GM12878 (cell line): Measurements from ENCODE around the gene ADGRG1. TPM values are rescaled to one million over a fixed set of nuclear protein-coding genes. Genes with fewer than 3 reads are reported as not detected.

ENCODE experiments used
- ATAC-seq: fragments of 200-7000 bp; cut with Tn5 transposase; 3 replicates; pipeline ENCODE4 v1.9.1; 2020; ENCODE audit warnings: mild to moderate bottlenecking, moderate library complexity
- BruUV-seq: library from RNA; stranded (reverse); fragments of 400-500 nt; replicated peaks from 2 replicates; lab custom pipeline; 2021; lab: Mats Ljungman, UMichigan
- CTCF ChIA-PET: fragments of 300-600 bp; sonication (Branson Sonifier 250); formaldehyde crosslinking; extraction: SDS; loops from one replicate; lab custom pipeline; 2021; ENCODE audit warnings: inconsistent platforms; lab: Yijun Ruan, JAX
- POLR2A ChIA-PET: fragments of 350-600 bp; formaldehyde crosslinking; extraction: SDS; loops from one replicate; lab custom pipeline; 2021; ENCODE audit warnings: inconsistent platforms; lab: Charles Lee
- RAD21 ChIA-PET: fragments of 300-600 bp; sonication (Branson Sonifier 250); formaldehyde crosslinking; loops from one replicate; lab custom pipeline; 2023; ENCODE audit warnings: antibody characterized with exemption; ENCODE audit not compliant: unreplicated experiment; lab: Charles Lee
- SMC1A ChIA-PET: fragments of 300-600 bp; sonication (Branson Sonifier 250); formaldehyde crosslinking; loops from one replicate; lab custom pipeline; 2023; ENCODE audit not compliant: unreplicated experiment, uncharacterized antibody; lab: Charles Lee
- DNase-seq: peaks from one replicate; pipeline ENCODE4 v3.0.0-alpha.2; 2011; ENCODE audit warnings: low read depth, low spot score
- FAIRE-seq: peaks from 3 replicates; lab custom pipeline; 2011; peaks lifted over from hg19 to GRCh38; lab: Jason Lieb, UNC
- H2AFZ ChIP-seq: 2 replicates; pipeline ENCODE4 v1.6.0; 2011; ENCODE audit warnings: low read depth, low read length, control low read depth; ENCODE audit not compliant: control insufficient read depth
- H3K27ac ChIP-seq: 2 replicates; pipeline ENCODE4 v1.5.1; 2011; ENCODE audit warnings: control low read depth; ENCODE audit not compliant: control insufficient read depth, insufficient read depth
- H3K27me3 ChIP-seq, 2 experiments: replicated peaks in 1 of 2; 2 replicates each; pipeline versions ENCODE4 v1.6.0 to v1.6.1; 2011; ENCODE audit warnings: low read length in 1 of 2; ENCODE audit not compliant: control insufficient read depth in 2 of 2, insufficient read depth in 2 of 2
- H3K36me3 ChIP-seq, 2 experiments: 2 replicates each; pipeline ENCODE4 v1.5.1; 2011; ENCODE audit warnings: low read length in 1 of 2; ENCODE audit not compliant: control insufficient read depth in 2 of 2, insufficient read depth in 2 of 2
- H3K4me1 ChIP-seq: 2 replicates; pipeline ENCODE4 v1.6.1; 2011; ENCODE audit warnings: mild to moderate bottlenecking, low read length, moderate library complexity, mixed read lengths; ENCODE audit not compliant: control insufficient read depth, insufficient read depth
- H3K4me2 ChIP-seq: 2 replicates; pipeline ENCODE4 v1.6.0; 2011; ENCODE audit warnings: control low read depth; ENCODE audit not compliant: control insufficient read depth, insufficient read depth
- H3K4me3 ChIP-seq: fragments of 200-600 bp; sonication (generic); 2 replicates; pipeline ENCODE4 v1.5.1; 2016
- H3K79me2 ChIP-seq: 2 replicates; pipeline ENCODE4 v1.6.0; 2011; ENCODE audit warnings: low read length; ENCODE audit not compliant: control insufficient read depth, insufficient read depth
- H3K9ac ChIP-seq: 2 replicates; pipeline ENCODE4 v1.8.0; 2011; ENCODE audit warnings: low read length, control low read depth, mixed read lengths; ENCODE audit not compliant: control insufficient read depth, insufficient read depth
- H3K9me3 ChIP-seq: replicated peaks from 3 replicates; pipeline ENCODE4 v1.5.1; 2011; ENCODE audit warnings: mild to moderate bottlenecking, low read length; ENCODE audit not compliant: control insufficient read depth, insufficient read depth
- H4K20me1 ChIP-seq: 2 replicates; pipeline ENCODE4 v1.6.0; 2011; ENCODE audit not compliant: control insufficient read depth, insufficient read depth
- BACH1 ChIP-seq: fragments of 450-650 bp; IDR thresholded peaks from 2 replicates; pipeline ENCODE4 v1.6.1; 2017; ENCODE audit warnings: mild to moderate bottlenecking, borderline replicate concordance
- CBX5 ChIP-seq: sonication (generic); IDR thresholded peaks from 2 replicates; pipeline ENCODE4 v1.6.1; 2016; ENCODE audit warnings: low read depth, moderate library complexity, mild to moderate bottlenecking, inconsistent platforms
- NFXL1 ChIP-seq: fragments of 450-650 bp; IDR thresholded peaks from 2 replicates; pipeline ENCODE4 v1.6.1; 2017; ENCODE audit warnings: antibody characterized with exemption, mild to moderate bottlenecking, borderline replicate concordance
- POLR2A ChIP-seq: IDR thresholded peaks from 2 replicates; pipeline ENCODE4 v1.6.1; 2011; ENCODE audit warnings: low read depth, mild to moderate bottlenecking, low read length
- POLR2AphosphoS5 ChIP-seq: IDR thresholded peaks from 2 replicates; pipeline ENCODE4 v1.6.1; 2011; ENCODE audit warnings: mild to moderate bottlenecking, low read length, inconsistent platforms
- POU2F2 ChIP-seq: IDR thresholded peaks from 3 replicates; pipeline ENCODE4 v1.6.1; 2011; ENCODE audit warnings: low read depth, mild to moderate bottlenecking, low read length, borderline replicate concordance
- SKIL ChIP-seq: fragments of 450-650 bp; IDR thresholded peaks from 2 replicates; pipeline ENCODE4 v1.6.1; 2017; ENCODE audit warnings: mild to moderate bottlenecking, low read depth, inconsistent platforms; ENCODE audit not compliant: poor library complexity, severe bottlenecking
- SPI1 ChIP-seq: IDR thresholded peaks from 2 replicates; pipeline ENCODE4 v1.6.1; 2011; ENCODE audit warnings: low read depth, mild to moderate bottlenecking, low read length, moderate library complexity, borderline replicate concordance; ENCODE audit not compliant: insufficient read depth
- STAT3 ChIP-seq: IDR thresholded peaks from 2 replicates; pipeline ENCODE4 v1.6.1; 2011; ENCODE audit warnings: low read depth, low read length, improper control_type of control experiment
- SUPT20H ChIP-seq: IDR thresholded peaks from 2 replicates; pipeline ENCODE4 v1.6.1; 2011; ENCODE audit warnings: low read depth, mild to moderate bottlenecking, low read length, moderate library complexity, borderline replicate concordance; ENCODE audit not compliant: control insufficient read depth
- WGBS: methylation state at CpG from one replicate; pipeline ENCODE4 v1.1.6; 2016; ENCODE audit warnings: low lambda C conversion rate; ENCODE audit not compliant: insufficient replicate concordance, insufficient coverage; ENCODE audit errors: missing lambda C conversion rate; 5-methylcytosine and 5-hydroxymethylcytosine counted together
- in situ Hi-C: fragments of 300-500 bp; cut with MboI; formaldehyde crosslinking; loops from 9 replicates; pipeline ENCODE4 v1.14.3; 2018; ENCODE audit warnings: mixed read lengths
- intact Hi-C: fragments of 100-400 bp; cut with micrococcal nuclease; formaldehyde crosslinking; loops from one replicate; pipeline ENCODE4 v1.14.2; 2022; ENCODE audit not compliant: unreplicated experiment
- polyA plus RNA-seq, 11 experiments: library from polyadenylated mRNA; depleted of rRNA in 4 of 11; unstranded in 6 of 11; stranded (reverse) in 5 of 11; fragments of >200 nt; fragmentation: Nextera tagmentation in 4 of 11; fragmentation: Illumina TruSeq in 1 of 11; extraction: Ambion mirVana in 4 of 11; extraction: Trizol in 1 of 11; gene quantifications; 1 replicate in 1 of 11; 2 replicates in 10 of 11; pipeline versions ENCODE4 v1.2.1 to v1.2.3, GENCODE V29; 2011 to 2016; ENCODE audit warnings: inconsistent platforms in 2 of 11, missing spikeins in 2 of 11, low read depth in 1 of 11
- total RNA-seq, 4 experiments: library from RNA; depleted of rRNA in 3 of 4; stranded (reverse); fragments of >200 nt in 3 of 4; fragmentation: Illumina TruSeq in 1 of 4; extraction: Trizol in 1 of 4; gene quantifications; 2 replicates each; pipeline versions ENCODE4 v1.2.1 to v1.2.3, GENCODE V29; 2013 to 2021
- TF ChIP-seq, protein P1 (sequence below): fragments of 450-650 bp; IDR thresholded peaks from 2 replicates; pipeline ENCODE4 v1.6.1; 2014; ENCODE audit warnings: mild to moderate bottlenecking

ADGRG1 gene
- total and polyA plus RNA-seq, 10 of the 15 experiments (the other 5 are each of a cell fraction or from before 2014, with no cell fraction given) = 0.07 to 2.0 (median 0.75) TPM

DNA sequence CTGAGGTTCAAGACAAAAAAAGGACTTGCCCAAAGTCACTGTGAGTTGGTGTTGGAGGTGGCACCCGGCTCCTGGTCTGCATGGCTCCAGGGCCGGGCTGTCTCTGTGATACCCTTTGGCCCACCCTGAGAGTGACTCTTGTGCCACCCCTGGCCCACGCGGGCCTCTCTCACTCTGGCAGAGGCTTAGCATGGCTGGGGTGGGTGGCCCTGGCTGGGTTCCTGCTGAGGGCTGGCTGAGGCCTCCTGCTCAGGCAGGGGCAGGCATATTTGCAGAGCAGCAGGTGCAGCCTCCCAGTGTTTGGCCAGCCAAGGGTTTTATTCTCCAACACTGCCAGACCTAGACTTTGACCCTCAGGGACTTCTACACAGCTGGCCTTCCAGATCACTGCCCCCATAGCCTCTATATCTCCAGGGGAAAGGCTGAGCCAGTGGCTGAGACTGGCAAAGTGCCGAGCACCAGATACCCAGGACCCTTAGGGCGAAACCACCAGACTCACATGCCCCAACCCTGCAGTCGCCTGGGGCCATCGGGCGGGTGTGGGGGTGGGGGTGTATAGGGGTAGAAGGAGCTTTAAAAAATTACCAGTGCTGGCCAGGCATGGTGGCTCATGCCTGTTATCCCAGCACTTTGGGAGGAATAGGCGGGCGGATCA, 21.5 kb upstream of the ADGRG1 start:
- intact Hi-C loops (loop anchor here (10.0 kb wide), 1 partner anchor 262 kb away; no protein-coding TSS in a partner anchor), in situ Hi-C loops (no loop called here)
- RAD21 ChIA-PET = interaction anchor here (0.6 to 4.3 kb wide), 3 partner anchors 16 to 166 kb away, joined by 3 to 40 read pairs (median 8); no protein-coding TSS in a partner anchor
- Histone ChIP-seq H2AFZ (no peak overlapping the region), H3K9ac (no peak overlapping the region), H3K27ac (no peak overlapping the region), H3K79me2 (no peaks in the 10 kb centered on the region), H4K20me1 (no peaks in the 10 kb centered on the region), H3K27me3 (no peaks in the 10 kb centered on the region), H3K4me3 (no peak overlapping the region), H3K36me3 (no peaks in the 10 kb centered on the region), H3K9me3 (no peaks in the 10 kb centered on the region)
- no peak for FAIRE-seq
- POLR2A ChIA-PET = no interaction called here
- ATAC-seq = no peak
- no peak for DNase-seq
- CTCF ChIA-PET = interaction anchor here (0.7 to 6.5 kb wide), 4 partner anchors 12 to 190 kb away, joined by 3 to 197 read pairs (median 8); no protein-coding TSS in a partner anchor
- SMC1A ChIA-PET = interaction anchor here (1.0 to 1.4 kb wide), 2 partner anchors 9 to 16 kb away, joined by 3 read pairs; no protein-coding TSS in a partner anchor
- no TSS peak for BruUV-seq
- TF ChIP-seq CBX5 (no peak), SUPT20H (no peak), POLR2A (no peak), POU2F2 (no peak), NFXL1 (no peak), POLR2AphosphoS5 (no peak), STAT3 (no peak), SPI1 (no peak), SKIL (no peak), BACH1 (no peak)
- TF ChIP-seq, protein P1, sequence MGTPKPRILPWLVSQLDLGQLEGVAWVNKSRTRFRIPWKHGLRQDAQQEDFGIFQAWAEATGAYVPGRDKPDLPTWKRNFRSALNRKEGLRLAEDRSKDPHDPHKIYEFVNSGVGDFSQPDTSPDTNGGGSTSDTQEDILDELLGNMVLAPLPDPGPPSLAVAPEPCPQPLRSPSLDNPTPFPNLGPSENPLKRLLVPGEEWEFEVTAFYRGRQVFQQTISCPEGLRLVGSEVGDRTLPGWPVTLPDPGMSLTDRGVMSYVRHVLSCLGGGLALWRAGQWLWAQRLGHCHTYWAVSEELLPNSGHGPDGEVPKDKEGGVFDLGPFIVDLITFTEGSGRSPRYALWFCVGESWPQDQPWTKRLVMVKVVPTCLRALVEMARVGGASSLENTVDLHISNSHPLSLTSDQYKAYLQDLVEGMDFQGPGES = no peak
- TF ChIP-seq, all 136 proteins: peak for 0
- Histone ChIP-seq H3K4me2 (no peak overlapping the region), H3K4me1 (peaks cover 44% of the 10 kb centered on the region)
- 93% methylated on average over 11 of the region's 11 CpGs for WGBS
